OCI-LY1 (cell line): ENCODE results near the gene TSPAN3.

Experiments
- CTCF ChIP-seq: fragments of 200-600 bp; sonication (generic), shearing (Covaris generic); IDR thresholded peaks from 2 replicates; pipeline ENCODE4 v1.5.1; 2017; ENCODE audit warnings: mild to moderate bottlenecking, antibody characterized with exemption, low read length, moderate library complexity, mixed read lengths
- EZH2 ChIP-seq: fragments of 200-600 bp; sonication (generic), shearing (Covaris generic); IDR thresholded peaks from 2 replicates; pipeline ENCODE4 v1.8.0; 2017; ENCODE audit warnings: borderline replicate concordance, mixed run types, mild to moderate bottlenecking, antibody characterized with exemption, low read length, moderate library complexity, mixed read lengths

DNA sequence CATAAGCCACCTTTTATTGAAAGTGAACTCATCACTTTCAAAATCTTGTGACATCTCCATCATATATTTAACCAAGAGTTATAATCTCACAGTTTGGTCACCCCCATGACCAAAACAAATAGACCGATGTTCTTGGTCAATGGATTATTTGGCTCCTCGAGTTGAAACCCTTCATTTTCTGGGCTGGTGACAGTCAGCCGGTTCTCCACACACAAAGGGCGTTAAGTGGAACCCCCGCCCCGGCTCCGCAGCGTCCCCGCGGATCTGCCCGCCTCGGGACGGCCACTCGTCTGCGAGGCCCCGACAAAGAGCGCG lies 772 bp downstream of the TSPAN3 start:
- TF ChIP-seq EZH2 (no peak), CTCF (no peak)
